ENCODE measurements around the gene MAP1LC3B.

Gene MAP1LC3B

DNA sequence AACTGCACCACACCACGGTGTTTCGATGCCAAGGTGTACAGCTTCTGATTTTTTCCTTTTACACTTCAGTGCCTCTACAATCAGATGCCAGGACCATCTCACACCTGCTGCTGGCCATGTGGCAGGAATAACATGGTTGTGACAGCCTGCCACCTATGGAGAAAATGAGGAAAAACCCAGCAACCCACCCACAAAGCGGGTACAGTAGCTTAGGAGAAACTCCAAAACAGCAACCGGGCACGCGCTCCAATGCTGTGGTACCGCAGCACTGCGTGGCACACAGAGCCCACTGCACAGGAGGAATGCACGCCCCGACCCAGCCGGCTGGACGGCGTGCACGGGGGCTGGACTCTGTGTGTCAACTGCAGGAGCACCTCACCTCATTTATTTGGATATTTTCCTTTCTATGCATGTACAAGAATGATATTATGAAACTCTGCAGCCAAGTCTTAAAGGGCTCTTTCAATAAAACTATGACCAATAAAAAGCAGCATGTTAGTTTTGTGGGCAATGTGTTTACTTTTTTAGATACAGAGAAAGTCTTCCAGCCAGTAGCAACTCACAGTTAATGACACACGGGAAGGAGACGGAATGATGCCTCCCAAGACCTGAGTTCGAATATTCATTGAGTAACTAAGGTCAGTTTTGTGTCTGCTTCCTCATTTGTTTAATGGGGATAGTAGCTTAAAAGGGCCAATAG lies 45.9 kb downstream of the MAP1LC3B start:
- H3K4me3 ChIP-seq (replicated peaks; ENCODE audit: low read depth, low read length), result no peak overlapping the region
- no peak for TF ChIP-seq CTCF (IDR thresholded peaks at IDR 0.05; ENCODE audit: low read depth, low read length, missing control alignments)
- no peak for DNase-seq (ENCODE audit: extremely low read depth, low read depth)

DNA sequence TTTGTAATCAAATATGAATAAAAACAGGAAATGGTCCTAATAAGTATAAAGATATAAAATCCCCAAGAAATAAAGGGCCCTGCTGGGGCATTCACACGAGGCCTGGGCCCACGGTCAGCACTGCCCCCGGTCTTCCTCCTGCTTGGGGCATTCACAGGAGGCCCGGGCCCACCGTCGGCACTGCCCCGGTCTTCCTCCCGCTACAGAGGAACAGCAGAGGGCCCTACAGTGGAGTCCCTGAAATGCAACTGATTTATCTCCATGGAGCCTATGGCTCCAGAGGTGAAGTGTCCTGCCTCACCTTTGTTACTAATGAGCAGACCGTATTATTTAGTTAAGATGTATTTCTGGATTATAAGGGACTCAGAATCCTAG lies 46.5 kb downstream of the MAP1LC3B start:
- DNase-seq (ENCODE audit: extremely low read depth, low read depth), result no peak
- no peak overlapping the region for H3K4me3 ChIP-seq (replicated peaks; ENCODE audit: low read depth, low read length)
- no peak for TF ChIP-seq CTCF (IDR thresholded peaks at IDR 0.05; ENCODE audit: low read depth, low read length, missing control alignments)

GRCh38 chr16:87439926-87440325 lies 47.8 kb downstream of the MAP1LC3B start:
- H3K4me3 ChIP-seq (replicated peaks; ENCODE audit: low read depth, low read length), result no peak overlapping the region
- no peak for DNase-seq (ENCODE audit: extremely low read depth, low read depth)
- TF ChIP-seq CTCF (IDR thresholded peaks at IDR 0.05; ENCODE audit: low read depth, low read length, missing control alignments), result no peak

DNA sequence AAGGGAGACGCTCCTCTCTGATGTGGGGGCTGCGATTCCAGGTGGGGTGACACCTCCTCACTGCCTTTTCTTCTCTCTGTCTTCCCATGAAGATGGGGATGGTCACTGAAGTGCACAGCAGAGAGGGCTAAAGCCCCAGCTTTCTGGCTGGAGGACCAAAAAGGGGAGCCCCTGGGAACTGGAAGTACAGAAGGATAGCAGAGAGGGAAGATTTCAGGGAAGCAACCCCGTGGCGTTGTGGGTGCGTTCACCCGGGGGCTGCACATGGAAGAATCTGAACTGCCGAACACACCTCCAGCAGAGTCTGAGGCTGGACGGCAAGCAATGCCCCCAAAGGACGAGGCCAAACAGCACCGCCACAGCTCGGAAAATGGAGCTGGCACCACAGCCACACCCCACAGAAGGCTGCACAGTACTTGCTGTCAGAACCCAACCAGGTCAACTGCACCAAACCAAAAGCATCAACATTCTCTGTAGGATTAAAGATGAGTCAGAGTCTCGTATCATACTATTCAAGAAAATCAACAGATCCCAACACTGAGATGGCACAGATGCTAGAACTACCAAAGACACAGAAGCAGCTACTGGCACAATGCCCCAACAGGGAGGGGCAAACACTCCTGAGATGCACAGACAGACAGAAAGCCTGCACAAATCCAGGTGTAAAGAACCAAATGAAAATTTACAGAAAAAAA lies 49.9 kb downstream of the MAP1LC3B start:
- no peak overlapping the region for H3K4me3 ChIP-seq (replicated peaks; ENCODE audit: low read depth, low read length)
- DNase-seq (ENCODE audit: extremely low read depth, low read depth), result no peak
- no peak for TF ChIP-seq CTCF (IDR thresholded peaks at IDR 0.05; ENCODE audit: low read depth, low read length, missing control alignments)

- DNase-seq (ENCODE audit: extremely low read depth, low read depth), result no peak
- no peak for TF ChIP-seq CTCF (IDR thresholded peaks at IDR 0.05; ENCODE audit: low read depth, low read length, missing control alignments)
- no peak overlapping the region for H3K4me3 ChIP-seq (replicated peaks; ENCODE audit: low read depth, low read length)
Observed at GRCh38 chr16:87442581-87442966, 50.4 kb downstream of the MAP1LC3B start.

DNA sequence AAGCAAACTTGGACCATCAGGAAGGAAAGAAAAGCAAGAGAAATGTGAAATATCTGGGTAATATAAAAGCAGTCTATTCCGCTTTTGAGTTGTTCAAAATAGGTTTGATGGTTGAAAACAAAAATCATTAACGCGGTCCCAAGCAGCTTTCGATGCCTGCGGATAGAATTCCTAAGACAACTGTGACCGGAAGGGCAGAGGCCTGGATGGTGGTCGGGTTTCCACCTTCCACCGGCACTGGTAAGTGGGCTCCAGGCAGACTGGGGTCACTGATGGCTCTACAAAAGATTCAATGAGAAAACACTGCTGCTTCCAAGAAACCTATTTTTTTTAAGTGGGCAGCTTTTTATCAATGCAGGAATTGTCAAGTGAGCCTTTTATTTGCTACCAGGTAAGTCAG lies 50.9 kb downstream of the MAP1LC3B start:
- no peak for DNase-seq (ENCODE audit: extremely low read depth, low read depth)
- H3K4me3 ChIP-seq (replicated peaks; ENCODE audit: low read depth, low read length), result no peak overlapping the region
- TF ChIP-seq CTCF (IDR thresholded peaks at IDR 0.05; ENCODE audit: low read depth, low read length, missing control alignments), result no peak
